Measurements from ENCODE around the gene ATG12.

- TF ChIP-seq CTCF (conservative IDR thresholded peaks at IDR 0.05; ENCODE audit: low read depth in 2 of 2) (no peak), POLR2AphosphoS5 (IDR thresholded peaks at IDR 0.05; ENCODE audit: low read depth) (no peak), EZH2phosphoT487 (IDR thresholded peaks at IDR 0.05; ENCODE audit: unreplicated experiment) (no peak), REST (IDR thresholded peaks at IDR 0.05; ENCODE audit: unreplicated experiment) (no peak), EZH2 (IDR thresholded peaks at IDR 0.05; ENCODE audit: low read depth, unreplicated experiment) (no peak), CREB1 (CRISPR knock-in tag; IDR thresholded peaks at IDR 0.05; ENCODE audit: low read depth) (no peak), JUNB (IDR thresholded peaks at IDR 0.05; ENCODE audit: unreplicated experiment) (no peak), ETS1 (IDR thresholded peaks at IDR 0.05) (no peak)
Measured at GRCh38 chr5:115796656-115797055, 44.7 kb downstream of the ATG12 start.

Data from GM23338 (cell line).